Choroid plexus epithelial cell (primary cell): ENCODE results near the gene SLC15A1.
A peak's percentile ranks its signal among the peaks of the same experiment; 100 is the strongest.

Experiments used
- DNase-seq: peaks from one replicate; pipeline ENCODE4 v3.0.0-alpha.2; 2010; ENCODE audit warnings: low read depth
- H3K4me3 ChIP-seq: 2 replicates; pipeline ENCODE4 v1.5.1; 2011; ENCODE audit warnings: low read depth, mild to moderate bottlenecking, control low read depth, low read length, moderate library complexity
- TF ChIP-seq, protein P1 (sequence below): conservative IDR thresholded peaks from 2 replicates; pipeline ENCODE4 v1.5.1; 2011; ENCODE audit warnings: low read depth, mild to moderate bottlenecking, control low read depth, inconsistent platforms, low read length, moderate library complexity

The SLC15A1 gene

GRCh38 chr13:98689347-98689968, 63.0 kb downstream of the SLC15A1 start:
- TF ChIP-seq, protein P1, sequence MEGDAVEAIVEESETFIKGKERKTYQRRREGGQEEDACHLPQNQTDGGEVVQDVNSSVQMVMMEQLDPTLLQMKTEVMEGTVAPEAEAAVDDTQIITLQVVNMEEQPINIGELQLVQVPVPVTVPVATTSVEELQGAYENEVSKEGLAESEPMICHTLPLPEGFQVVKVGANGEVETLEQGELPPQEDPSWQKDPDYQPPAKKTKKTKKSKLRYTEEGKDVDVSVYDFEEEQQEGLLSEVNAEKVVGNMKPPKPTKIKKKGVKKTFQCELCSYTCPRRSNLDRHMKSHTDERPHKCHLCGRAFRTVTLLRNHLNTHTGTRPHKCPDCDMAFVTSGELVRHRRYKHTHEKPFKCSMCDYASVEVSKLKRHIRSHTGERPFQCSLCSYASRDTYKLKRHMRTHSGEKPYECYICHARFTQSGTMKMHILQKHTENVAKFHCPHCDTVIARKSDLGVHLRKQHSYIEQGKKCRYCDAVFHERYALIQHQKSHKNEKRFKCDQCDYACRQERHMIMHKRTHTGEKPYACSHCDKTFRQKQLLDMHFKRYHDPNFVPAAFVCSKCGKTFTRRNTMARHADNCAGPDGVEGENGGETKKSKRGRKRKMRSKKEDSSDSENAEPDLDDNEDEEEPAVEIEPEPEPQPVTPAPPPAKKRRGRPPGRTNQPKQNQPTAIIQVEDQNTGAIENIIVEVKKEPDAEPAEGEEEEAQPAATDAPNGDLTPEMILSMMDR = no peak
- H3K4me3 ChIP-seq = no peak overlapping the region
- no peak for DNase-seq

DNA sequence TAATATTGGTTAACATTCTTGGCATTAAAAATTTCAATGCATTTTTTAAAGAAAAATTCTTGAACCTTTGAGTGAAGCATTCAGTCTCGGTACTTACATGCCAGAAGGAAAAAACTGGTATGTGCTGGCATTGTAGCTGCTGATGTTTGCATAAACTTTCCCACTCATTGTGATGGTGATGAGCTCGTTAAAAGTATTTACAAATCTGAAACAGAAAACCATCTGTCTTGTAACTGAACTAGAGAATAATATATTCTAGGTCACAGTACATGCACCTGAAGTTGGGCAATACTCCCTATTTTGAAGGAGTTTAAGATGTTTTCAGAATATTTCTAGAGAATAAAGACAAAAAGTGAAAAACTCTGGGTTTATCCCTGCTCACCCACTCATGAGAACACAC, 64.1 kb downstream of the SLC15A1 start:
- no peak overlapping the region for H3K4me3 ChIP-seq
- TF ChIP-seq, protein P1 = no peak
- DNase-seq = no peak

- TF ChIP-seq, protein P1 = no peak
- DNase-seq = no peak
- no peak overlapping the region for H3K4me3 ChIP-seq
Observed at GRCh38 chr13:98687319-98687718, 65.2 kb downstream of the SLC15A1 start.

- TF ChIP-seq, protein P1 = no peak
- no peak for DNase-seq
- no peak overlapping the region for H3K4me3 ChIP-seq
Observed at GRCh38 chr13:98686270-98686669, 66.2 kb downstream of the SLC15A1 start.

- TF ChIP-seq, protein P1 = no peak
- H3K4me3 ChIP-seq = no peak overlapping the region
- DNase-seq = no peak
Observed at GRCh38 chr13:98685146-98685545, 67.3 kb downstream of the SLC15A1 start.

- H3K4me3 ChIP-seq = no peak overlapping the region
- DNase-seq = peak; percentile 50
- TF ChIP-seq, protein P1 = no peak
Observed at GRCh38 chr13:98681049-98681448, 71.4 kb downstream of the SLC15A1 start.

GRCh38 chr13:98678741-98679140, 73.7 kb downstream of the SLC15A1 start:
- no peak for DNase-seq
- H3K4me3 ChIP-seq = no peak overlapping the region
- TF ChIP-seq, protein P1 = no peak
